GM10847 (cell line): ENCODE measurements around the gene AADAT.

Experiments
- POLR2A ChIP-seq: IDR thresholded peaks from 2 replicates; pipeline ENCODE4 v1.6.1; 2011; ENCODE audit not compliant: insufficient read length; ENCODE audit errors: extremely low read depth

Gene AADAT

GRCh38 chr4:170051402-170051801 is 38.4 kb downstream of the AADAT start:
- no peak for TF ChIP-seq POLR2A

- no peak for TF ChIP-seq POLR2A
Measured at GRCh38 chr4:170049766-170050165, 40.0 kb downstream of the AADAT start.

- no peak for TF ChIP-seq POLR2A
Measured at GRCh38 chr4:170047771-170048354, 41.9 kb downstream of the AADAT start.

- TF ChIP-seq POLR2A: no peak
Measured at GRCh38 chr4:170040031-170040680, 49.6 kb downstream of the AADAT start.

- TF ChIP-seq POLR2A: no peak
Measured at GRCh38 chr4:170038769-170039168, 51.0 kb downstream of the AADAT start.

- TF ChIP-seq POLR2A: no peak
Measured at GRCh38 chr4:170038232-170038631, 51.5 kb downstream of the AADAT start.

GRCh38 chr4:170037481-170037880 is 52.3 kb downstream of the AADAT start:
- no peak for TF ChIP-seq POLR2A

GRCh38 chr4:170035845-170036244 is 53.9 kb downstream of the AADAT start:
- no peak for TF ChIP-seq POLR2A

GRCh38 chr4:170035231-170035630 is 54.5 kb downstream of the AADAT start:
- no peak for TF ChIP-seq POLR2A

- no peak for TF ChIP-seq POLR2A
Measured at GRCh38 chr4:170033999-170034398, 55.8 kb downstream of the AADAT start.

GRCh38 chr4:170030121-170030520 is 59.6 kb downstream of the AADAT start:
- no peak for TF ChIP-seq POLR2A

GRCh38 chr4:170027181-170027829 is 62.5 kb downstream of the AADAT start:
- no peak for TF ChIP-seq POLR2A

GRCh38 chr4:170026253-170027021 is 63.3 kb downstream of the AADAT start, which contains the start of gene MFAP3L:
Gene MFAP3L (minus strand): TSS chr4:170026395. CDS start chr4:170005877, 20,518 bp downstream.
- no peak for TF ChIP-seq POLR2A

GRCh38 chr4:170025523-170026252 is 64.1 kb downstream of the AADAT start:
- no peak for TF ChIP-seq POLR2A

GRCh38 chr4:170022211-170022610 is 67.5 kb downstream of the AADAT start:
- no peak for TF ChIP-seq POLR2A
